ENCODE measurements around the gene G6PC2. TPM values are rescaled to one million over a fixed set of nuclear protein-coding genes. Genes with fewer than 3 reads are reported as not detected.

The G6PC2 gene
- total RNA-seq, 4 donors from 2014 or later: not detected

DNA sequence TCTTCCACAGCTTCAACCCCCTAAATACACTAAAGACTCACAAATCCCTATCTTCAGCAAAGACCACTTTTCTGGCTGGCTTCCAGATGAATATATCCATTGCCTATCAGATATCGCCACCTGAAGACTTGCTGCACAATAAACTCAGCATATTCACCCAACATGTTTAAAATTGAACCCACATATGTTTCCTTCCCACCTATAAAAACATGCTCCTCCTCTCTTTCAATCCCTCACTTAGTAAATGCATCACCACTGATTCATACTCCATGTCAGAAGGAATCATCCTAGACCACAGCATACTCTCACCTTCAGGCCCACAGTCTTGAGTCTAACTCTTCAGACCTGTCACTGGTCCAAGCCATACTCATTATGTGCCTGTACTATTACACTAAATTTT, 16.1 kb upstream of the G6PC2 start:
- H3K27me3 ChIP-seq: no peaks in the 10 kb centered on the region
- DNase-seq: no peak
- H3K27ac ChIP-seq: no peak overlapping the region
- TF ChIP-seq POLR2A (IDR thresholded peaks at IDR 0.05): no peak
- TF ChIP-seq, protein P1, sequence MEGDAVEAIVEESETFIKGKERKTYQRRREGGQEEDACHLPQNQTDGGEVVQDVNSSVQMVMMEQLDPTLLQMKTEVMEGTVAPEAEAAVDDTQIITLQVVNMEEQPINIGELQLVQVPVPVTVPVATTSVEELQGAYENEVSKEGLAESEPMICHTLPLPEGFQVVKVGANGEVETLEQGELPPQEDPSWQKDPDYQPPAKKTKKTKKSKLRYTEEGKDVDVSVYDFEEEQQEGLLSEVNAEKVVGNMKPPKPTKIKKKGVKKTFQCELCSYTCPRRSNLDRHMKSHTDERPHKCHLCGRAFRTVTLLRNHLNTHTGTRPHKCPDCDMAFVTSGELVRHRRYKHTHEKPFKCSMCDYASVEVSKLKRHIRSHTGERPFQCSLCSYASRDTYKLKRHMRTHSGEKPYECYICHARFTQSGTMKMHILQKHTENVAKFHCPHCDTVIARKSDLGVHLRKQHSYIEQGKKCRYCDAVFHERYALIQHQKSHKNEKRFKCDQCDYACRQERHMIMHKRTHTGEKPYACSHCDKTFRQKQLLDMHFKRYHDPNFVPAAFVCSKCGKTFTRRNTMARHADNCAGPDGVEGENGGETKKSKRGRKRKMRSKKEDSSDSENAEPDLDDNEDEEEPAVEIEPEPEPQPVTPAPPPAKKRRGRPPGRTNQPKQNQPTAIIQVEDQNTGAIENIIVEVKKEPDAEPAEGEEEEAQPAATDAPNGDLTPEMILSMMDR (IDR thresholded peaks at IDR 0.05): no peak
- no peaks in the 10 kb centered on the region for H3K9me3 ChIP-seq
- no peaks in the 10 kb centered on the region for H3K36me3 ChIP-seq
- H3K4me1 ChIP-seq: peaks cover 4 to 8% (median 6%) of the 10 kb centered on the region in 3 donors
- H3K4me3 ChIP-seq: no peak overlapping the region
- 86 to 100% methylated on average over 1 of the region's 1 CpG for WGBS, 2 donors
- intact Hi-C loops (cut with DNase I): no loop called here

DNA sequence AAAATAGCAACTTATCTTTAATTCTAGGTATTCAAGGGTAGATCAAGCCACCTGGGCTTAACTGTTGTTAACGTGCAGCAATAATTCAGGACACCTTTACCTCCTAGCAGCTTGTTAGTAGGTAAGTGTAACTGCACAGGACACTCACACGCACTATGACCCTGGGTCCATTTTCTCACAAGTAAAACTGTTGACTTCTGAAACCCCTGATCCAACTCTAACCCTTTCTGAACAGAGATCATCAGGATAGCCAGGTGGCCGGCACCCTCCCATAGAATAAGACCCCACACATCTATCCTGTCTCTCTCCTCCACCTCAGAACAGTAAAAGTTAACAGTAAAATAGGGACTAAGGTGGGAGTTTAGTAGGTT, 11.5 kb upstream of the G6PC2 start:
- DNase-seq: no peak
- Histone ChIP-seq H3K27me3 (no peaks in the 10 kb centered on the region), H3K9me3 (no peaks in the 10 kb centered on the region), H3K4me3 (peak overlapping the region; percentile 48 to 79 (median 62)), H3K27ac (no peak overlapping the region), H3K36me3 (no peaks in the 10 kb centered on the region), H3K4me1 (peaks cover 6 to 17% (median 8%) of the 10 kb centered on the region in 3 donors)
- intact Hi-C loops (cut with DNase I): no loop called here
- TF ChIP-seq POLR2A (IDR thresholded peaks at IDR 0.05): no peak
- TF ChIP-seq, protein P1 (IDR thresholded peaks at IDR 0.05): no peak
- WGBS, 2 donors: 27 to 34% methylated on average over 3 of the region's 3 CpGs

DNA sequence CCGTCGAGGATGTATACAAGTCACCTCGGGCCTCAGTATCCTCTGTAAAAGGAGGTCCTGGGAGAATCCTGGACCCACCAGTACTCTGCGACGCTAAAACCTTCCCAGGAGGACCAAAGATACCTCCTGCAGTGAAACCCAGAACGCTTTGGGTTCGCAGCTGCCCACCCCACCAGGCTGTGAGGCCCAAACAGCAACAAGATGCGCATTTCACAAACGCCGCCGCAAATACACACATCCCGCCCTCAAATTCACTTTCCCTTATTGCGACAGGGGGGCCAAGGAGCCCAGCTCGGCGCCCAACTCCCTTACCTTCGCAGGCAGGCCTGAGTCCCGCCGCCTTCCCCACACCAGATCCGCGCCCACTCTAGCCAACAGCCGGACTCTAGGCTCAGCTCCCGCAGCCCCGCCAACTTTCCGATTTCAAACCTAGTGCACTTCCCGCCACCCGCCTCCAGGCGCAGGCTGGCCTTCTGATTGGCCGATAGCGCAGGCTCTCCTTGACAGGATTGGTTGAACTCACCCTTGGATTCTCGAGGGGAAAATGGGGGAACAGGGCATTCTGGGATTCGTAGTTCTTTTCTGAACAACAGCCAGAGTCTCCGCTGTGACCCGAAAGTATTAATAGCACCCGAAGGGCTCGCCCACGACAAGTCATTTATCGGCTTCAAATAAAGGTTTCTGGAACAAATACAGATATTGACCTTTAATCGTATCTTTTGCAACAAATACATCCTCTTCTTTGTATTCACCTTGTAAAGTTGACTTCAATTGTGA, 10.9 kb upstream of the G6PC2 start, which contains the start of gene SPC25:
Gene SPC25, minus strand, starts transcription at position 425 of the 777 bp plus-strand sequence. CDS start 911 bp downstream, outside the sequence.
- Histone ChIP-seq H3K27me3 (no peaks in the 10 kb centered on the region), H3K4me1 (peaks cover 6 to 17% (median 8%) of the 10 kb centered on the region in 3 donors), H3K27ac (peak within 1 kb of the TSS in 1 of 4 donors; percentile 28), H3K36me3 (no peaks in the 10 kb centered on the region), H3K4me3 (peak within 1 kb of the TSS; percentile 48 to 79 (median 62)), H3K9me3 (no peaks in the 10 kb centered on the region)
- TF ChIP-seq, protein P1 (IDR thresholded peaks at IDR 0.05): peak in 4 of 6 experiments; percentile 9 to 46 (median 22)
- TF ChIP-seq POLR2A (IDR thresholded peaks at IDR 0.05): no peak
- intact Hi-C loops (cut with DNase I): no loop called here
- DNase-seq: peak; percentile 23
- 1 to 2% methylated on average over 16 to 33 of the region's 38 CpGs for WGBS, 2 donors

DNA sequence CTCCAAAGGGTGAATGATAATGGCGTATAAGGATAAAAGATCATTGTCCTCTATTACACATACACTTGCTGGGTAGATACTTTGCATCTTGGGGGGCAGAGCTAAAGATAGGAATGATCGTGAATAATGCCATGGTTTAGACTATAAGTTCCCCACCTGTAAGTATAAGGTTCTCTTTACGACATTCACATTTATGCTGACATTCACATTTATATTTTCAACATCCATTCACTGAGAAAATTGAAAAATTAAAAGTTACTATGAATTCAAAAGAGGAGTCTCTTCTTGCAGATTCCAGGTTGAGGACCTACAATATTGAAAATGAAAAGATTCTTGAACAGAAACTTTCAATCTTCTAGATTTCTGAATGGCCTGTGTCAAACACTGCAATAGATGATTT, 8.8 kb upstream of the G6PC2 start:
- H3K4me1 ChIP-seq: peaks cover 6 to 17% (median 8%) of the 10 kb centered on the region in 3 donors
- intact Hi-C loops (cut with DNase I): no loop called here
- no peak overlapping the region for H3K4me3 ChIP-seq
- H3K9me3 ChIP-seq: no peaks in the 10 kb centered on the region
- no peaks in the 10 kb centered on the region for H3K36me3 ChIP-seq
- no peak for DNase-seq
- TF ChIP-seq, protein P1 (IDR thresholded peaks at IDR 0.05): no peak
- TF ChIP-seq POLR2A (IDR thresholded peaks at IDR 0.05): no peak
- no peak overlapping the region for H3K27ac ChIP-seq
- no peaks in the 10 kb centered on the region for H3K27me3 ChIP-seq
- 94 to 96% methylated on average over 2 to 3 of the region's 3 CpGs for WGBS, 2 donors

DNA sequence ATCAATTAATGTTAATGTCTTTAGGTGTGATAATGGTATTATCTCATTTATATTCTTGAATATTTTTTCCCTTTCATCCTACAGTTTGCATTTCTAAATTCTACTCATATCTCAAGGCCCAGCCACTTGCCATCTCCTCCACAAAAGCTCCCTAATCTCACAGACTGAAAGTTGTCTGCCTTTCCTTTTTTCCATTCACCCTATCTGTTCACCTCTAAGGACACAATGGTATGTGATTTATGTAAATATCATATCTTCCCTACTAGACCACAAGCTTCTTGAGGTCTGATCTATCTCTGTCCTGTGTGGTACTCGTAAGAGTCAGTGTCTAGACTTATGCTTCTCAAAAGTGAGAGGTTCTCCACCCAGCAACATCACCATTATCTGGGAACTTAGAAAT, 7.0 kb upstream of the G6PC2 start:
- H3K4me1 ChIP-seq: peaks cover 6 to 17% (median 8%) of the 10 kb centered on the region in 3 donors
- intact Hi-C loops (cut with DNase I): no loop called here
- 79 to 80% methylated on average over 1 of the region's 1 CpG for WGBS, 2 donors
- H3K9me3 ChIP-seq: no peaks in the 10 kb centered on the region
- no peak overlapping the region for H3K27ac ChIP-seq
- no peaks in the 10 kb centered on the region for H3K36me3 ChIP-seq
- DNase-seq: no peak
- no peak overlapping the region for H3K4me3 ChIP-seq
- TF ChIP-seq, protein P1 (IDR thresholded peaks at IDR 0.05): no peak
- TF ChIP-seq POLR2A (IDR thresholded peaks at IDR 0.05): no peak
- no peaks in the 10 kb centered on the region for H3K27me3 ChIP-seq
